SK-N-MC (cell line): ENCODE data around the gene PFN3.

Source experiments
- EZH2 ChIP-seq: fragments of 200-600 bp; sonication (generic); IDR thresholded peaks from one replicate; pipeline ENCODE4 v1.6.1; 2017; ENCODE audit warnings: antibody characterized with exemption
- FOXP2 ChIP-seq: optimal IDR thresholded peaks from 2 replicates; pipeline ENCODE3; 2011; ENCODE audit warnings: mild to moderate bottlenecking, moderate library complexity; ENCODE audit not compliant: insufficient read depth; ENCODE audit errors: extremely low read length, control extremely low read depth
- POLR2AphosphoS5 ChIP-seq: IDR thresholded peaks from 2 replicates; pipeline ENCODE4 v1.6.1; 2012; ENCODE audit warnings: mild to moderate bottlenecking, low read depth, low read length, borderline replicate concordance

- no peak for TF ChIP-seq EZH2
- no peak; the same call in none of the 2 replicates for TF ChIP-seq POLR2AphosphoS5
- no peak for TF ChIP-seq FOXP2
Observed at GRCh38 chr5:177444106-177445051, 43.9 kb upstream of the PFN3 start.
